GM19239 (cell line): ENCODE results near the gene ISG15.
A peak's percentile ranks its signal among the peaks of the same experiment; 100 is the strongest.
"Not testable (repeated sequence)": the region's sequence is repeated elsewhere in the genome, so short reads cannot be mapped to it uniquely, and the experiment has no call there.

Experiments used
- DNase-seq: peaks from one replicate; pipeline ENCODE4 v3.0.0; 2011; ENCODE audit warnings: low spot score; ENCODE audit not compliant: insufficient read length
- FAIRE-seq: peaks from 2 replicates; lab custom pipeline; 2011; peaks lifted over from hg19 to GRCh38; lab: Jason Lieb, UNC

The ISG15 gene

DNA sequence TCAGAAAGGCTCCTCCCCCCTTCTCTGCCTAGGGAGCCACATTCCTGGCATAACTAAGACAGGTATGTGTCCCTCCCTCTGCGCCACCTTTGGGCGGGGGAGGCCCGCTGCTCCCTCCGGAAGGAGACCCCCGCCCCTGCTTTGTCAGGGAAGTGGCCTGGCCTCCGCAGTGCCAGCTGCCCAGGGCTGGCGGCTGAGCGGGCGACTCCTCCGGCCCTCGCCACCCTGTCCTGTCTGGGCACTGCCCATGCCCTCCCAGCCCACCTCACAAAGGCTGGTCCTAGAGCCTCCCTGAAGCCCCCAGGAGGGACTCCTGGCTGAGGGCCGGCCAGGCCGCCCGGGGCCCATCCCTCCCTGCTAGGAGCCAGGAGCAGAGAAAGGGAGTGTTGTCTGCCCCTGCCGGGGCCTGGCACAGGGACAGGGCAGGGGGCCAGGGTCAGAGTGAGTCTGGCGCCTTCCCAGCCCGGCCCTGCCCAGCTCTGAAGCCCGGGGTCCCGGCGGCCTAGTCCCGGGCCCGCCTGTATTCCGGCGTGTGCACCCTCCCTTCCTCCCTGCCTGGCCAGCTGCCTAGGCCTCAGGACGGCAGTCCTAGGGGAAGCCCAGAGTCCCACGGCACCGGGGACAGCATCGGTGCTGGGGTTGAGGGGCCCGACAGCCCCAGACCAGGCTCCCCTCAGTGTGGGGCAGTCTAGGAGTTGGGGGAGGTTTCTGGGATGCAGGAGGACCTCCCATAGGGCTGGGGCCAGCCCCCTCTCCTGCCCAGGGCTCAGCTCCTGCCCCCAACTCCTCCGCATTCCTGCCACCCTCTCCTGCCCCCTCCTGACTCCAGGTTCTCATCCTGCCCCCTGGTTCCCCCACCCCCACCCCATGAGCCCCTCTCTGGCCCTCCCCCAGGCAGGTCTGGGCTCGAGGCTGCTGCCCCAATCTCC lies 11.7 kb downstream of the ISG15 start:
- DNase-seq (no peak), FAIRE-seq (no peak)

DNA sequence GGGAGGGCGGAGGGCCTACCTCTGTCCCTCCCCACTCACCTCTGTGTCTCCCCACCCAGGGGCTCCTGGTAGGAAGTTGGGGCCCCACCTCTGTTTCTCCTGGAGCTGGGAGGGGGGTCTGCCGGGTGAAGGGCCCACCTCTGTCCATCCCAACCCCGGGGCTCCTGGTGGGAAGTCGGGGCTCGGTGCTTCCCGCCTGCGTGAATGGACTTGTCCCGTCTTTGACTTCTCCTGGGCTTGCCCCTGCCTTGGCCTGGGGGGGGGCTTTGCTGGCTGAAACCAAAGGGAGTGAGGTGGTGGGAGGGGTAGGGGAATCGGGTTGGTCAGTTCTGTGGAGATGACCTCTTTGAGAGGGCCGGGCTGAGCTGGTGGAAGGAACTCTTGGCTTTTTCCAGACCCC lies 12.4 kb downstream of the ISG15 start:
- DNase-seq (no peak), FAIRE-seq (no peak)

DNA sequence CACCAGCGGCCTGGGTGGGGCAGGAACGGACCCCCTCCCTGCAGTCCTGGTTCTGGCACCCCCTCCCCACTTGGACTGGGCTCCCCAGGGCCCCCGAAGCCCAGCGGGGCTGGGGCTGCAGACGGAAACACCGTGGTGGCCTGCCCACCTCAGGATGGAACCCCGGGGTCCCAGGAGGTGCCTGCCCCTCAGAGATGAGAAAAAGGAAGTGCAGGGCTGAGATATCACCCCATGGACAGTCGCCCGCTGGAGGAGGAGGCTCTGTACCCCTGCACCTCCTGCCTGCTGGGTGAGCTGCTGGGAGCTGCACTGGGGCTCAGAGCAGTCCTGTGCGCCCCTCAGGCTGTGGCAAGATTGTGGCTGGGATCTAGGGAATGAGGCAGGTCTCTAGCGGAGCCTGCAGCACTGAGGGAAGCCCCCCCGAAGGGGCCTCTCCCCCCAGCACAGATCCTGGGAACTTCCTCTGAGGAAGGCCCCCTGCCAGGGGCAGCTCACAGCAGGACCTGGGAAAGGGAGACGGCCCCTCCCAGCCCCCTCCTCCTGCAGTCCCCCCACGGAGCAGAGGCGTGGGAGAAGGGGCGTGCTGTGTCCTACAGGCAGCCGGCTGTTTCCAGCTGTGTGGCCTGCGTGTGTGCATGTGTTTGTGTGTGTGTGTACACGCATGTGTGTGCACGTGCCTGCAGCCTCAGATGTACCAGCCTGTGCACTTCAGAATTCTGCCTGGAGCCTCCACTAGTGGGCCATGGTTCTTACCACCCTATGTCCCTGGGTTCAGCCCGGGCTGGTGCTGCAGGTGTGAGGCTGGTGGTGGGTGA lies 13.5 kb downstream of the ISG15 start:
- FAIRE-seq: no peak

GRCh38 chr1:1027791-1028190 lies 14.5 kb downstream of the ISG15 start:
- DNase-seq (no peak), FAIRE-seq (no peak)

More for the DNA sequence above, 13.5 kb downstream of the ISG15 start:
- DNase-seq: no peak

- not testable (repeated sequence) for DNase-seq
- FAIRE-seq: peak; percentile 40
These were observed 17.8 kb downstream of the ISG15 start for GRCh38 chr1:1030867-1031658.

DNA sequence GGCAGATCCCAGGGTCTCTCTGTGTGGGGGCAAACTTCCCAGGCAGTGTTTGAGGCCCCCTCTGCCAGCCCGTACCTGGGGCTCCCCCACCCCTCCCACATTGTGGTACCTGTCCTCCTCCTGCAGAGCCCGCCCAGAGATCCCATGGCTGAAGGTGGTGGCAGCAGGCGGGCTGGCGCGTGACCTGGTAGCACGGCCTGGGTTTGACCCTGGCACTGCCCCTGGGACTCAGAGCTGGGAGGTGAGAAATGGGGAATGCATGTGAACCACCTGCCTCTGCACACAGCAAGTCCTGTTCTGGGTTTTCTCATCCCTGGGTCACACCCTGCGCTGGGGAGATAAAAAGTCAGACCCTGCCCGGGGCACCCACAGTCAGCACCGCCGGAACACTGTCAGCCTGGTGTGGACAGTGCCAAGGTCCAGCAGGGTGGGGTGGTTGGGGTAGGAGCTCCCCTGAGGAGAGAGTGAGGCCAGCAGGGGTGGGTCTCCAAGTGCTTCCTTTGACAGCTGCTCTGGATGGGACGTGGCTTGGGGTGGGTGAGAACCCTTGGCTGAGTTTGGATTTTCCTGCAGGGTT lies 18.4 kb downstream of the ISG15 start:
- FAIRE-seq: no peak
- DNase-seq: no peak

- FAIRE-seq (no peak), DNase-seq (no peak)
These were observed 19.1 kb downstream of the ISG15 start for GRCh38 chr1:1032424-1032823.

- FAIRE-seq: peak; percentile 96
- DNase-seq: peak; percentile 100
These were observed 19.8 kb downstream of the ISG15 start for GRCh38 chr1:1033009-1033587.

GRCh38 chr1:1033731-1034438 lies 20.6 kb downstream of the ISG15 start:
- DNase-seq: no peak
- no peak for FAIRE-seq

DNA sequence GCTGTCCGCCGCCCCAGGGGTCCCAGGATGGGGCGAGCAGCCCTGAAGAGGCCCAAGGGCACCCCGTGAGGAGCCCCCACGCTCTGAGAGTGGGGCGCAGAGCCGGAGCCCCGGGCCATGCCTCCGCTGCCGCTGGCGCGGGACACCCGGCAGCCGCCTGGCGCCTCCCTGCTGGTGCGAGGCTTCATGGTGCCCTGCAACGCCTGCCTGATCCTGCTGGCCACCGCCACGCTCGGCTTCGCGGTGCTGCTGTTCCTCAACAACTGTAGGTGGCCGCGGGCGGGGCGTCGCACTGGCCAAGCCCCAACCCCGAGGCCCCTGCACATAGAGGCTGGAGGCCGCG lies 21.1 kb downstream of the ISG15 start:
- no peak for DNase-seq
- FAIRE-seq: no peak

DNA sequence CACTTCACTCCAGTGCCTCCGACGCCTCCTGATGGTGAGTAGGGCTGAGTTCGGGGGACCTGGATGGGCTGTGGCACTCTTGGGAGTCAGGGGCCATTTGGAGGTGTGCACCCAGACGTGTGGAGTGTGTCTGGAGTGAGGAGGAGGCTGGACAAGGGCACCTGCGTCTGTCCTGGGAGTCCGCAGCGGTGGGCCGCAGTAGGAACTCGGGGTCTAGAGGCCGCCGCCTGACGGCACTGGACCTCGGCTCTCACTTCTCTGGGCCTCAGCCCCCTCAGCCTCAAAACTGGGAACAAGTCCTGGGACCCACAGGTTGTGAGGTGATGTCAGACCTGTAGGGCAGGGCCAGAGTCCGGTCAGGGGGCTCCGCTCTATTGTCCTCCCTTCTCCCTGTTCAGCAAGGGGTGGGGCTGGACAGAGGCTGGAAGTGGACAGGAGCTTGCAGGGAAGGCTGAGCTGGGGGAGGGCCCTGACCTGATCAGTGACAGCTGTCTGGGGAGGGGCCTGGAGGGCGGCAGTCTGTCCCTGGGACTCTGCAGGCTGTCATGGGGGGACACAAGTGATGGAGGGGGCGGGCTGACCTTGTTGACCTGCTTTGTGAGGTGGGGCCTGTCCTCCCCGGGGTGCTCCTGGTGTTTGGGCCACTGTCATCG lies 22.1 kb downstream of the ISG15 start:
- FAIRE-seq (no peak), DNase-seq (no peak)

- no peak for FAIRE-seq
- no peak for DNase-seq
These were observed 24.4 kb downstream of the ISG15 start for GRCh38 chr1:1037366-1038327.

- FAIRE-seq: peak; percentile 99
- peak; percentile 75 for DNase-seq
These were observed 25.4 kb downstream of the ISG15 start for GRCh38 chr1:1038694-1039093.

- DNase-seq (peak; percentile 63), FAIRE-seq (peak; percentile 55)
These were observed 26.0 kb downstream of the ISG15 start for GRCh38 chr1:1039145-1039910.

GRCh38 chr1:1040004-1040991 lies 27.0 kb downstream of the ISG15 start:
- FAIRE-seq (peak; percentile 86), DNase-seq (peak; percentile 100)

- DNase-seq (no peak), FAIRE-seq (no peak)
These were observed 27.8 kb downstream of the ISG15 start for GRCh38 chr1:1041092-1041523.
